ENCODE data around the gene APBA1.
"Not testable (repeated sequence)": the region's sequence is repeated elsewhere in the genome, so short reads cannot be mapped to it uniquely, and the experiment has no call there.

Gene APBA1

GRCh38 chr9:69604568-69605219 lies 67.5 kb downstream of the APBA1 start:
- no peak for DNase-seq (ENCODE audit: low read depth)

- DNase-seq (ENCODE audit: low read depth) = no peak
These were observed 68.5 kb downstream of the APBA1 start for GRCh38 chr9:69603656-69604055.

- DNase-seq (ENCODE audit: low read depth) = no peak
These were observed 69.4 kb downstream of the APBA1 start for GRCh38 chr9:69602773-69603172.

- no peak for DNase-seq (ENCODE audit: low read depth)
These were observed 70.5 kb downstream of the APBA1 start for GRCh38 chr9:69601698-69602097.

GRCh38 chr9:69600314-69601047 lies 71.7 kb downstream of the APBA1 start:
- no peak for DNase-seq (ENCODE audit: low read depth)

- DNase-seq (ENCODE audit: low read depth) = no peak
These were observed 72.8 kb downstream of the APBA1 start for GRCh38 chr9:69599232-69599971.

GRCh38 chr9:69596906-69597305 lies 75.3 kb downstream of the APBA1 start:
- DNase-seq (ENCODE audit: low read depth) = not testable (repeated sequence)

- DNase-seq (ENCODE audit: low read depth) = no peak
These were observed 78.0 kb downstream of the APBA1 start for GRCh38 chr9:69594180-69594579.

GRCh38 chr9:69593756-69594155 lies 78.4 kb downstream of the APBA1 start:
- DNase-seq (ENCODE audit: low read depth) = no peak

- no peak for DNase-seq (ENCODE audit: low read depth)
These were observed 78.9 kb downstream of the APBA1 start for GRCh38 chr9:69593301-69593700.

- DNase-seq (ENCODE audit: low read depth) = no peak
These were observed 81.9 kb downstream of the APBA1 start for GRCh38 chr9:69590266-69590665.

- no peak for DNase-seq (ENCODE audit: low read depth)
These were observed 83.0 kb downstream of the APBA1 start for GRCh38 chr9:69589156-69589555.

GRCh38 chr9:69585571-69585970 lies 86.6 kb downstream of the APBA1 start:
- DNase-seq (ENCODE audit: low read depth) = no peak

GRCh38 chr9:69584759-69585158 lies 87.4 kb downstream of the APBA1 start:
- no peak for DNase-seq (ENCODE audit: low read depth)

GRCh38 chr9:69583645-69584234 lies 88.4 kb downstream of the APBA1 start:
- no peak for DNase-seq (ENCODE audit: low read depth)

GRCh38 chr9:69582544-69583297 lies 89.5 kb downstream of the APBA1 start:
- DNase-seq (ENCODE audit: low read depth) = no peak

GRCh38 chr9:69582018-69582417 lies 90.2 kb downstream of the APBA1 start:
- no peak for DNase-seq (ENCODE audit: low read depth)

GRCh38 chr9:69580582-69581214 lies 91.5 kb downstream of the APBA1 start:
- no peak for DNase-seq (ENCODE audit: low read depth)

GRCh38 chr9:69579760-69580581 lies 92.2 kb downstream of the APBA1 start:
- no peak for DNase-seq (ENCODE audit: low read depth)

GRCh38 chr9:69579032-69579758 lies 93.0 kb downstream of the APBA1 start:
- DNase-seq (ENCODE audit: low read depth) = no peak

Data from stimulated activated CD8-positive, alpha-beta memory T cell treated with anti-CD3 and anti-CD28 coated beads, Interleukin-4, amount 100 ng/mL, for 24 hours (primary cell).